ENCODE measurements around the gene SUSD2.
"Not testable (repeated sequence)": the region's sequence is repeated elsewhere in the genome, so short reads cannot be mapped to it uniquely, and the experiment has no call there.

The SUSD2 gene

GRCh38 chr22:24176040-24176439 is 5.2 kb upstream of the SUSD2 start:
- no peak for DNase-seq (ENCODE audit: low read depth)

GRCh38 chr22:24176630-24177029 is 4.7 kb upstream of the SUSD2 start:
- no peak for DNase-seq (ENCODE audit: low read depth)

- DNase-seq (ENCODE audit: low read depth) = no peak
Measured at GRCh38 chr22:24177045-24177444, 4.2 kb upstream of the SUSD2 start.

- DNase-seq (ENCODE audit: low read depth) = no peak
Measured at GRCh38 chr22:24177456-24177855, 3.8 kb upstream of the SUSD2 start.

- no peak for DNase-seq (ENCODE audit: low read depth)
Measured at GRCh38 chr22:24178021-24178431, 3.3 kb upstream of the SUSD2 start.

GRCh38 chr22:24178502-24179440 is 2.5 kb upstream of the SUSD2 start:
- no peak for DNase-seq (ENCODE audit: low read depth)

GRCh38 chr22:24179478-24180210 is 1.6 kb upstream of the SUSD2 start:
- DNase-seq (ENCODE audit: low read depth) = no peak

- no peak for DNase-seq (ENCODE audit: low read depth)
Measured at GRCh38 chr22:24180316-24181087, 785 bp upstream of the SUSD2 start.

GRCh38 chr22:24181996-24182899 is 961 bp downstream of the SUSD2 start:
- no peak for DNase-seq (ENCODE audit: low read depth)

GRCh38 chr22:24182900-24183246 is 1.6 kb downstream of the SUSD2 start:
- not testable (repeated sequence) for DNase-seq (ENCODE audit: low read depth)

GRCh38 chr22:24183321-24184031 is 2.2 kb downstream of the SUSD2 start:
- DNase-seq (ENCODE audit: low read depth) = no peak

- no peak for DNase-seq (ENCODE audit: low read depth)
Measured at GRCh38 chr22:24184057-24184798, 2.9 kb downstream of the SUSD2 start.

- DNase-seq (ENCODE audit: low read depth) = no peak
Measured at GRCh38 chr22:24185001-24185500, 3.8 kb downstream of the SUSD2 start.

GRCh38 chr22:24185501-24186351 is 4.4 kb downstream of the SUSD2 start:
- no peak for DNase-seq (ENCODE audit: low read depth)

- DNase-seq (ENCODE audit: low read depth) = no peak
Measured at GRCh38 chr22:24186352-24186740, 5.1 kb downstream of the SUSD2 start.

- DNase-seq (ENCODE audit: low read depth) = no peak
Measured at GRCh38 chr22:24186892-24187670, 5.8 kb downstream of the SUSD2 start.

GRCh38 chr22:24187731-24188644 is 6.7 kb downstream of the SUSD2 start:
- DNase-seq (ENCODE audit: low read depth) = no peak
